ENCODE results near the gene RIOX2. TPM values are rescaled to one million over a fixed set of nuclear protein-coding genes. Genes with fewer than 3 reads are reported as not detected.

RIOX2 gene
- total and polyA plus RNA-seq, 8 donors, result 9.9 to 25.7 (median 17.0) TPM

- intact Hi-C loops (cut with DNase I), result no loop called here
- no peak for DNase-seq
- Histone ChIP-seq H3K27me3 (no peaks in the 10 kb centered on the region), H3K4me1 (peaks cover 0 to 19% (median 0%) of the 10 kb centered on the region in 3 donors), H3K4me3 (no peak overlapping the region), H3K27ac (no peak overlapping the region), H3K36me3 (no peaks in the 10 kb centered on the region), H3K9me3 (no peaks in the 10 kb centered on the region)
- FAIRE-seq, result no peak
- 59 to 61% methylated on average over 5 of the region's 5 CpGs for WGBS, 2 donors
- no peak for ATAC-seq
- no peak for TF ChIP-seq CTCF (IDR thresholded peaks at IDR 0.05)
These were observed 2.7 kb downstream of the RIOX2 start for GRCh38 chr3:97969541-97969940.

GRCh38 chr3:97968376-97968775 lies 3.9 kb downstream of the RIOX2 start:
- H3K9me3 ChIP-seq, result no peaks in the 10 kb centered on the region
- FAIRE-seq, result no peak
- 96 to 97% methylated on average over 1 of the region's 1 CpG for WGBS, 2 donors
- no peak for DNase-seq
- TF ChIP-seq CTCF (IDR thresholded peaks at IDR 0.05), result no peak
- no peaks in the 10 kb centered on the region for H3K27me3 ChIP-seq
- no peak overlapping the region for H3K4me3 ChIP-seq
- H3K27ac ChIP-seq, result no peak overlapping the region
- ATAC-seq, result no peak
- no peaks in the 10 kb centered on the region for H3K36me3 ChIP-seq
- intact Hi-C loops (cut with DNase I), result no loop called here
- peaks cover 0 to 19% (median 0%) of the 10 kb centered on the region in 3 donors for H3K4me1 ChIP-seq

GRCh38 chr3:97967966-97968365 lies 4.3 kb downstream of the RIOX2 start:
- WGBS, 2 donors, result 89 to 91% methylated on average over 8 of the region's 8 CpGs
- intact Hi-C loops (cut with DNase I), result no loop called here
- Histone ChIP-seq H3K9me3 (no peaks in the 10 kb centered on the region), H3K27ac (no peak overlapping the region), H3K4me1 (peaks cover 0 to 19% (median 0%) of the 10 kb centered on the region in 3 donors), H3K4me3 (no peak overlapping the region), H3K27me3 (no peaks in the 10 kb centered on the region), H3K36me3 (no peaks in the 10 kb centered on the region)
- no peak for FAIRE-seq
- no peak for TF ChIP-seq CTCF (IDR thresholded peaks at IDR 0.05)
- no peak for DNase-seq
- no peak for ATAC-seq

GRCh38 chr3:97960993-97961766 lies 11.1 kb downstream of the RIOX2 start:
- Histone ChIP-seq H3K4me1 (peaks cover 0 to 10% (median 9%) of the 10 kb centered on the region in 3 donors), H3K36me3 (peaks cover 0 to 5% (median 0%) of the 10 kb centered on the region in 3 donors), H3K27me3 (no peaks in the 10 kb centered on the region), H3K9me3 (no peaks in the 10 kb centered on the region), H3K4me3 (no peak overlapping the region), H3K27ac (no peak overlapping the region)
- DNase-seq (no peak), ATAC-seq (peak; percentile 14 to 75 (median 48)), FAIRE-seq (no peak)
- intact Hi-C loops (cut with DNase I), result no loop called here
- 43 to 48% methylated on average over 8 of the region's 8 CpGs for WGBS, 2 donors
- no peak for TF ChIP-seq CTCF (IDR thresholded peaks at IDR 0.05)

GRCh38 chr3:97960551-97960950 lies 11.7 kb downstream of the RIOX2 start:
- H3K4me1 ChIP-seq, result peaks cover 0 to 10% (median 9%) of the 10 kb centered on the region in 3 donors
- H3K36me3 ChIP-seq, result peaks cover 0 to 5% (median 0%) of the 10 kb centered on the region in 3 donors
- ATAC-seq (no peak), DNase-seq (no peak), FAIRE-seq (no peak)
- intact Hi-C loops (cut with DNase I), result no loop called here
- H3K27me3 ChIP-seq, result no peaks in the 10 kb centered on the region
- no peak for TF ChIP-seq CTCF (IDR thresholded peaks at IDR 0.05)
- H3K9me3 ChIP-seq, result no peaks in the 10 kb centered on the region
- no peak overlapping the region for H3K27ac ChIP-seq
- no peak overlapping the region for H3K4me3 ChIP-seq
- 85 to 91% methylated on average over 5 of the region's 5 CpGs for WGBS, 2 donors
